Ovary (tissue), 9 donors: ENCODE results near the gene TAF1. TPM values are rescaled to one million over a fixed set of nuclear protein-coding genes. Genes with fewer than 3 reads are reported as not detected.
A peak's percentile ranks its signal among the peaks of the same experiment; 100 is the strongest.
"Not testable (repeated sequence)": the region's sequence is repeated elsewhere in the genome, so short reads cannot be mapped to it uniquely, and the experiment has no call there.

ENCODE experiments used
- DNase-seq, 5 donors: peaks; one replicate each; pipeline ENCODE4 v3.0.0-alpha.2; 2019 to 2020
- H3K27ac ChIP-seq, 2 donors: fragments of 200-600 bp; one replicate each; pipeline versions ENCODE4 v1.5.1 to v1.8.0; 2019 to 2022
- H3K27me3 ChIP-seq: fragments of 200-600 bp; one replicate; pipeline ENCODE4 v1.8.0; 2022
- H3K36me3 ChIP-seq: fragments of 200-600 bp; sonication (generic); one replicate; pipeline ENCODE4 v1.5.1; 2019
- H3K4me1 ChIP-seq: one replicate; pipeline ENCODE4 v1.8.1; 2013; ENCODE audit warnings: mild to moderate bottlenecking, moderate library complexity; ENCODE audit not compliant: insufficient read depth
- H3K4me3 ChIP-seq: fragments of 200-600 bp; sonication (generic); one replicate; pipeline ENCODE4 v1.5.1; 2017
- H3K9me3 ChIP-seq, 2 donors: fragments of 200-600 bp in 1 of 2; sonication (generic) in 1 of 2; one replicate each; pipeline versions ENCODE4 v1.5.1 to v1.8.1; 2013 to 2019; ENCODE audit warnings: mild to moderate bottlenecking in 1 of 2, moderate library complexity in 1 of 2
- EP300 ChIP-seq: sonication (generic); formaldehyde crosslinking; IDR thresholded peaks from one replicate; pipeline ENCODE4 v1.6.1; 2017; ENCODE audit warnings: antibody characterized with exemption
- POLR2A ChIP-seq: fragments of 450-650 bp; IDR thresholded peaks from one replicate; pipeline ENCODE4 v1.6.1; 2017; ENCODE audit warnings: antibody characterized with exemption, mild to moderate bottlenecking, moderate library complexity
- WGBS, 3 donors: extraction: QIAGEN DNeasy Blood & Tissue Kit in 1 of 3; methylation state at CpG; one replicate each; pipeline versions ENCODE4 v1.1.5 to v1.1.7; 2013 to 2017; 5-methylcytosine and 5-hydroxymethylcytosine counted together
- intact Hi-C, 4 donors: fragments of 100-400 bp; cut with DNase I; formaldehyde crosslinking; loops; one replicate each; pipeline versions ENCODE4 v1.11.0 to v1.15.1; 2022 to 2023
- polyA plus RNA-seq, 2 donors: library from polyadenylated mRNA; stranded (reverse); fragments of 200-250 nt in 1 of 2; fragments of 350-450 nt in 1 of 2; fragmentation: Illumina TruSeq in 1 of 2; extraction: RNeasy Lipid Tissue Mini Kit (QIAGEN cat#74804) in 1 of 2; gene quantifications; one replicate each; pipeline ENCODE4 v1.2.3, GENCODE V29; 2013 to 2014
- total RNA-seq, 7 donors: library from RNA; depleted of rRNA in 2 of 7; stranded (reverse); fragments of >200 nt in 2 of 7; fragmentation: NEBNext Ultra II Directional in 3 of 7; extraction: Animal tissue kit (Norgen Biotek cat#: 25700) in 3 of 7; gene quantifications; one replicate each; pipeline versions ENCODE4 v1.1.0 to v1.2.4, GENCODE V29; 2016 to 2023
- TF ChIP-seq, protein P1 (sequence below), 3 donors: fragments of 450-650 bp in 2 of 3; fragments of 200-600 bp in 1 of 3; IDR thresholded peaks; one replicate each; pipeline versions ENCODE4 v1.5.1 to v1.8.0; 2016 to 2022; ENCODE audit warnings: antibody characterized with exemption in 3 of 3, mild to moderate bottlenecking in 1 of 3
- donor health status: DM: no; HTN: no; CAD: no; lungs with moderate emphysema.
- donor health status: DM: no; HTN: no; CAD: no.
- donor health status: Bipolar disorder and iron deficiency.
- donor health status: DM: yes; HTN: yes; CAD: no.
- donor health status: DM: no; HTN: no; CAD: no.
- donor health status: DM: yes; HTN: yes; CAD: no.

TAF1 gene
- total and polyA plus RNA-seq, 9 donors, result 20.0 to 52.0 (median 41.7) TPM

- DNase-seq, result peak in 1 of 5 donors; percentile 28
- no peaks in the 10 kb centered on the region for H3K27me3 ChIP-seq
- WGBS, 3 donors, result 40 to 56% (median 48%) methylated on average over 33 to 36 of the region's 36 CpGs
- TF ChIP-seq POLR2A (no peak), EP300 (no peak)
- TF ChIP-seq, protein P1, sequence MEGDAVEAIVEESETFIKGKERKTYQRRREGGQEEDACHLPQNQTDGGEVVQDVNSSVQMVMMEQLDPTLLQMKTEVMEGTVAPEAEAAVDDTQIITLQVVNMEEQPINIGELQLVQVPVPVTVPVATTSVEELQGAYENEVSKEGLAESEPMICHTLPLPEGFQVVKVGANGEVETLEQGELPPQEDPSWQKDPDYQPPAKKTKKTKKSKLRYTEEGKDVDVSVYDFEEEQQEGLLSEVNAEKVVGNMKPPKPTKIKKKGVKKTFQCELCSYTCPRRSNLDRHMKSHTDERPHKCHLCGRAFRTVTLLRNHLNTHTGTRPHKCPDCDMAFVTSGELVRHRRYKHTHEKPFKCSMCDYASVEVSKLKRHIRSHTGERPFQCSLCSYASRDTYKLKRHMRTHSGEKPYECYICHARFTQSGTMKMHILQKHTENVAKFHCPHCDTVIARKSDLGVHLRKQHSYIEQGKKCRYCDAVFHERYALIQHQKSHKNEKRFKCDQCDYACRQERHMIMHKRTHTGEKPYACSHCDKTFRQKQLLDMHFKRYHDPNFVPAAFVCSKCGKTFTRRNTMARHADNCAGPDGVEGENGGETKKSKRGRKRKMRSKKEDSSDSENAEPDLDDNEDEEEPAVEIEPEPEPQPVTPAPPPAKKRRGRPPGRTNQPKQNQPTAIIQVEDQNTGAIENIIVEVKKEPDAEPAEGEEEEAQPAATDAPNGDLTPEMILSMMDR (IDR thresholded peaks at IDR 0.05), result no peak
- peak overlapping the region; percentile 68 for H3K4me3 ChIP-seq
- H3K9me3 ChIP-seq, result no peaks in the 10 kb centered on the region
- intact Hi-C loops, result loop anchor here in 2 of 4 donors (10.0 kb wide), 2 partner anchors 72 to 112 kb away; partner anchors contain the start of gene ZMYM3 (in 1 of the 2)
- peaks cover 6% of the 10 kb centered on the region for H3K4me1 ChIP-seq
- no peaks in the 10 kb centered on the region for H3K36me3 ChIP-seq
- peak overlapping the region; percentile 46 to 69 for H3K27ac ChIP-seq
Observed at GRCh38 chrX:71366674-71367256, 608 bp downstream of the TAF1 start.

DNA sequence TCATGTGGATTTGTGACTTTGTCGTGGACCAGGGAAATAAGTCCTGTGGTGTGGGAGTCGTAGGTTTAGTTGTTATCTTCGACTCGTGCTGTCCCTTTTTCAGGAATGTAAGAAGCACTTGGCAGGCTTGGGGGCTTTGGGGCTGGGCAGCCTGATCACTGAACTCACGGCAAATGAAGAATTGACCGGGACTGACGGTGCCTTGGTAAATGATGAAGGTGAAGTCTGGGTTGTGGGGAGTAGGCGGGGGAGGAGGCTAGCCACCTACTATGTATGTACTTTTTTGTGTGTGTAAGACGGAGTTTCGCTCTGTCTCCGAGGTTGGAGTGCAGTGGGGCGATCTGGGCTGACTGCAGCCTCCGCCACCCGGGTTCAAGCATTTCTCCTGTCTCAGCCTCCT lies 1.2 kb downstream of the TAF1 start:
- H3K27me3 ChIP-seq, result no peaks in the 10 kb centered on the region
- peaks cover 6% of the 10 kb centered on the region for H3K4me1 ChIP-seq
- no peaks in the 10 kb centered on the region for H3K36me3 ChIP-seq
- DNase-seq, result no peak
- TF ChIP-seq, protein P1 (IDR thresholded peaks at IDR 0.05), result no peak
- TF ChIP-seq POLR2A, result no peak
- TF ChIP-seq EP300, result no peak
- intact Hi-C loops, result loop anchor here in 2 of 4 donors (10.0 kb wide), 2 partner anchors 73 to 113 kb away; partner anchors contain the start of gene ZMYM3 (in 1 of the 2)
- peak overlapping the region; percentile 68 for H3K4me3 ChIP-seq
- no peaks in the 10 kb centered on the region for H3K9me3 ChIP-seq
- WGBS, 3 donors, result 46 to 71% (median 53%) methylated on average over 14 of the region's 14 CpGs
- no peak overlapping the region for H3K27ac ChIP-seq

DNA sequence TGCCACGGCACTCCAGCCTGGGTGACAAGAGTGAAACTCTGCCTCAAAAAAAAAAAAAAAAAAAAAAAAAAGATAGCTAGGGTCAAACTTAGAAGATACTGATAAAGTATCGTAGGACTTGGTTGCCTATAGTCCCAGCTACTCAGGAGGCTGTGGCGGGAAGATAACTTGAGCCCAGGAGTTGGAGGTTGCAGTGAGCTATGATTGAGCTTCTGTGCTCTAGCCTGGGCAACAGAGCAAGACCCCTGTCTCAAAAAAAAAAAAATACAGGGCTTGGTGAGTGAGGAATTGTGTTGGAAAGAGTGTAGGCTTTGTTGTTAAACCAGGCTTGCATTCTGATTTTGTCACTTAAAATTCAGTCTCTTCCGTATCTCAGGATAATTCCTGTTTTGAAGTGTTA lies 6.2 kb downstream of the TAF1 start:
- DNase-seq, result no peak
- 86 to 89% (median 86%) methylated on average over 4 of the region's 4 CpGs for WGBS, 3 donors
- H3K27ac ChIP-seq, result no peak overlapping the region
- TF ChIP-seq, protein P1 (IDR thresholded peaks at IDR 0.05), result no peak
- TF ChIP-seq EP300, result no peak
- no peak for TF ChIP-seq POLR2A
- H3K4me1 ChIP-seq, result peaks cover 5% of the 10 kb centered on the region
- no peaks in the 10 kb centered on the region for H3K9me3 ChIP-seq
- no peaks in the 10 kb centered on the region for H3K36me3 ChIP-seq
- H3K4me3 ChIP-seq, result no peak overlapping the region
- intact Hi-C loops, result no loop called here
- no peaks in the 10 kb centered on the region for H3K27me3 ChIP-seq

DNA sequence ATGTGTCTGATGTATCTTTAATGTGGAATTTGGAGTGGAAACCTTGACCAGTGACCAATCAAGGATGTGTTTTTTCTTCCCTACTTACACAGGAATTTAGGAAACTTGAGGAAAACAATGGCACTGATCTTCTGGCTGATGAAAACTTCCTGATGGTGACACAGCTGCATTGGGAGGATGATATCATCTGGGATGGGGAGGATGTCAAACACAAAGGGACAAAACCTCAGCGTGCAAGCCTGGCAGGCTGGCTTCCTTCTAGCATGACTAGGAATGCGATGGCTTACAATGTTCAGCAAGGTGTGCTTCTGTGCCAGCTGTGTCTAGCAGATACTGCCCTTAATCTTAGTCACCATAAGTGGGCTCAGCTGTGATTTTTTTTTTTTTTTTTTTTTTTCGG lies 12.6 kb downstream of the TAF1 start:
- intact Hi-C loops, result no loop called here
- no peak for DNase-seq
- no peaks in the 10 kb centered on the region for H3K9me3 ChIP-seq
- H3K4me3 ChIP-seq, result no peak overlapping the region
- H3K36me3 ChIP-seq, result no peaks in the 10 kb centered on the region
- no peaks in the 10 kb centered on the region for H3K27me3 ChIP-seq
- H3K27ac ChIP-seq, result no peak overlapping the region
- TF ChIP-seq, protein P1 (IDR thresholded peaks at IDR 0.05), result no peak
- TF ChIP-seq POLR2A (no peak), EP300 (no peak)
- 81 to 87% (median 85%) methylated on average over 3 of the region's 3 CpGs for WGBS, 3 donors
- no peaks in the 10 kb centered on the region for H3K4me1 ChIP-seq

DNA sequence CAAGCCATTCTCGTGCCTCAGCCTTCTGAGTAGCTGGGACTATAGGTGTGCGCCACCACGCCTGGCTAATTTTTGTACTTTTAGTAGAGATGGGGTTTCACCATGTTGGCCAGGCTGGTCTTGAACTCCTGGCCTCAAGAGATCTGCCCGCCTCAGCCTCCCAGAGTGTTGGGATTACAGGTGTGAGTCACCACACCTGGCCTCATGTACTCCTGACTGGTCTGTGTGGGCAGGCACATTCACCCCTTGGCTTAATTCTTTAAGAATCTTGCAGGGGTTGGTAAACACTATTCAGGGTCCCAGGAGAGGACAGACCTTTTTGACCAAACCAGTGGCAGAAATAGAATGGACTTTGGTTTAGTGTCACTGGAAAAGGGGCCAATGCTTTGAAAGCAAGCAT lies 25.6 kb downstream of the TAF1 start:
- not testable (repeated sequence) for H3K9me3 ChIP-seq, H3K27ac ChIP-seq, H3K36me3 ChIP-seq, H3K27me3 ChIP-seq, DNase-seq, H3K4me1 ChIP-seq, H3K4me3 ChIP-seq
- intact Hi-C loops, result loop anchor here in 1 of 4 donors (10.0 kb wide), 1 partner anchor 183 kb away; the partner anchor contains the start of gene GCNA
- WGBS, 3 donors, result 79 to 89% (median 86%) methylated on average over 4 of the region's 4 CpGs
